Parathyroid adenoma (tissue), 2 donors: Measurements from ENCODE around the gene IL19.

Experiments used
- H2AFZ ChIP-seq: fragments of 300-600 bp; sonication (generic); one replicate; pipeline ENCODE4 v1.7.0; 2017; ENCODE audit warnings: antibody characterized with exemption, mild to moderate bottlenecking
- H3K27ac ChIP-seq: fragments of 300-600 bp; sonication (generic); one replicate; pipeline ENCODE4 v1.7.0; 2017
- H3K27me3 ChIP-seq: fragments of 300-600 bp; sonication (generic); one replicate; pipeline ENCODE4 v1.7.0; 2017; ENCODE audit warnings: low read length; ENCODE audit not compliant: control insufficient read depth, insufficient read depth
- H3K36me3 ChIP-seq: fragments of 300-600 bp; sonication (generic); one replicate; pipeline ENCODE4 v1.7.0; 2017; ENCODE audit warnings: low read length; ENCODE audit not compliant: control insufficient read depth, insufficient read depth
- H3K4me1 ChIP-seq: fragments of 300-600 bp; sonication (generic); one replicate; pipeline ENCODE4 v1.7.0; 2017; ENCODE audit warnings: control low read depth
- H3K4me2 ChIP-seq: fragments of 300-600 bp; sonication (generic); one replicate; pipeline ENCODE4 v1.7.0; 2017; ENCODE audit warnings: low read length
- H3K4me3 ChIP-seq: fragments of 300-600 bp; sonication (generic); one replicate; pipeline ENCODE4 v1.7.0; 2017; ENCODE audit warnings: low read depth, low read length
- H3K79me2 ChIP-seq: fragments of 300-600 bp; sonication (generic); one replicate; pipeline ENCODE4 v1.7.0; 2017; ENCODE audit warnings: control low read depth
- H3K9ac ChIP-seq: fragments of 300-600 bp; sonication (generic); one replicate; pipeline ENCODE4 v1.7.0; 2017; ENCODE audit warnings: mild to moderate bottlenecking
- H3K9me3 ChIP-seq: fragments of 300-600 bp; sonication (generic); one replicate; pipeline ENCODE4 v1.7.0; 2017; ENCODE audit warnings: low read length; ENCODE audit not compliant: control insufficient read depth
- TF ChIP-seq, protein P1 (sequence below): fragments of 300-600 bp; sonication (generic); IDR thresholded peaks from one replicate; pipeline ENCODE4 v1.7.0; 2017; ENCODE audit warnings: antibody characterized with exemption, mild to moderate bottlenecking
- donor health status: primary hyperparathyroidism.

The IL19 gene

DNA sequence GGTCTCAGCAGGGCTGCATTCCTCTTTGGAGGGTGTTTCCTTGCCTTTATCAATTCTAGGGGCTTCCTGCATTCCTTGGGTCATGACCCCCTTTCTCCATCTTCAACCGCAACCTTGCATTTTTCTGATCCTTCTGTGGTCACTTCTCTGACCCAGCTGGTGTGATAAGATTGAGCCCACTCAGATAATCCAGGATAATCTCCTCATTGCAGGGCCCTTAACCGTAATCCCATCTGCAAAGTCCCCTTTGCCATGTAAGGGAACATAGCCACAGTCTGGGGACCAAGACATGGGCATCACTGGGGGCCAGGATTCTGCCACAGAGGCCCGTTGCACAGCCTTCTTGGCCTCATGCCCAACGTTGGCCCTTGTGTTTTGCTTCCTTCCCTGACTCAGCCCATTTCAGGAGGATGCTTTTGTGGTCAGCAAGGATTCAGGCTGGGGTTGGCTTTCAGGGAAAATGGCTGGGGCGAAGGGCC, 35.0 kb upstream of the IL19 start:
- no peak overlapping the region for H3K4me3 ChIP-seq
- no peaks in the 10 kb centered on the region for H3K9me3 ChIP-seq
- H3K36me3 ChIP-seq = no peaks in the 10 kb centered on the region
- TF ChIP-seq, protein P1, sequence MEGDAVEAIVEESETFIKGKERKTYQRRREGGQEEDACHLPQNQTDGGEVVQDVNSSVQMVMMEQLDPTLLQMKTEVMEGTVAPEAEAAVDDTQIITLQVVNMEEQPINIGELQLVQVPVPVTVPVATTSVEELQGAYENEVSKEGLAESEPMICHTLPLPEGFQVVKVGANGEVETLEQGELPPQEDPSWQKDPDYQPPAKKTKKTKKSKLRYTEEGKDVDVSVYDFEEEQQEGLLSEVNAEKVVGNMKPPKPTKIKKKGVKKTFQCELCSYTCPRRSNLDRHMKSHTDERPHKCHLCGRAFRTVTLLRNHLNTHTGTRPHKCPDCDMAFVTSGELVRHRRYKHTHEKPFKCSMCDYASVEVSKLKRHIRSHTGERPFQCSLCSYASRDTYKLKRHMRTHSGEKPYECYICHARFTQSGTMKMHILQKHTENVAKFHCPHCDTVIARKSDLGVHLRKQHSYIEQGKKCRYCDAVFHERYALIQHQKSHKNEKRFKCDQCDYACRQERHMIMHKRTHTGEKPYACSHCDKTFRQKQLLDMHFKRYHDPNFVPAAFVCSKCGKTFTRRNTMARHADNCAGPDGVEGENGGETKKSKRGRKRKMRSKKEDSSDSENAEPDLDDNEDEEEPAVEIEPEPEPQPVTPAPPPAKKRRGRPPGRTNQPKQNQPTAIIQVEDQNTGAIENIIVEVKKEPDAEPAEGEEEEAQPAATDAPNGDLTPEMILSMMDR = no peak
- no peak overlapping the region for H3K4me2 ChIP-seq
- no peak overlapping the region for H3K9ac ChIP-seq
- H3K4me1 ChIP-seq = no peaks in the 10 kb centered on the region
- no peaks in the 10 kb centered on the region for H3K27me3 ChIP-seq
- H2AFZ ChIP-seq = no peak overlapping the region
- H3K79me2 ChIP-seq = no peaks in the 10 kb centered on the region
- H3K27ac ChIP-seq = no peak overlapping the region

DNA sequence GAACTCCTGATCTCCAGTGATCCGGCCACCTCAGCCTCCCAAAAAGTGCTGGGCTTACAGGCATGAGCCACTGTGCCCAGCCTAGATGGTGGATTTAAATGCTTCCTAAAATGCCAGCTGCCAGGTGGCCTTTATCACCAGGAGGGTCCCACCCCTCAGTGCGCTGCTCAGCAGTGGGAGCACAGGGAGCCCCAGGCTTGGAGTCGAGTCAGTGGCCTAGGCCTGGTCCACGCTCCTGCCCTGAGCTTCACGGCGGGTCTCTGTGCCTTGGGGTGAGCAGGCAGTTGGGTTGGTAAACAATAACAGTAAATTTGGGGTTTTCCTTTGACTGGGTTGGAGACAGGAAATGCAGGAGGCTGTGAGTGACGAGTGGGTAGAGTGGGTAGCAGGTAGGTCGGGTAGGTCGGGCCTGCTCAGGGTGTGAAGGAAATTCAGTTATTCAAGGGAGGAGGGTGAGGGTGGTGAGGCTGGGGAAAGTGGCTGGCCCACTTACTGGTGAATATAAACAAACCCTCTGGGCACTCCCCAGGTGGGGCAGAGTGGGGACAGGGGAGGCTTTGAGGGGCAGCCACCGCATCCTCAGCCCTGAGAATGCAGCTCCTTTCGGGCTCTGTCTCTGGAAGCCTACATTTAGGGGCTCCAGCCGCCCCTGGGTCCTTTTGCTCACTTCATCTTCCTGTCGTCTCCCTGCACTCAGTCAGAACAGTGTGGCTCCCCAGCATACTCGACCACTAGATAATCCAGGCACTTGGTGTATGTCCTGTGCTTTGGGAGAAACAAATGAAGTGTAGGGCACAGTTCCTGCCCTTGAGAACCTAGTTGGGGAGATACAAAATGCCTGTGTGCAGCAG, 33.5 kb upstream of the IL19 start:
- Histone ChIP-seq H3K36me3 (no peaks in the 10 kb centered on the region), H3K4me3 (no peak overlapping the region), H2AFZ (no peak overlapping the region), H3K79me2 (no peaks in the 10 kb centered on the region), H3K9me3 (no peaks in the 10 kb centered on the region), H3K4me1 (no peaks in the 10 kb centered on the region), H3K27ac (no peak overlapping the region), H3K27me3 (no peaks in the 10 kb centered on the region), H3K9ac (no peak overlapping the region), H3K4me2 (no peak overlapping the region)
- TF ChIP-seq, protein P1 = no peak

- TF ChIP-seq, protein P1 = no peak
- Histone ChIP-seq H3K4me1 (no peaks in the 10 kb centered on the region), H3K9ac (no peak overlapping the region), H2AFZ (no peak overlapping the region), H3K4me2 (no peak overlapping the region), H3K9me3 (no peaks in the 10 kb centered on the region), H3K27me3 (no peaks in the 10 kb centered on the region), H3K27ac (no peak overlapping the region), H3K4me3 (no peak overlapping the region), H3K79me2 (no peaks in the 10 kb centered on the region), H3K36me3 (no peaks in the 10 kb centered on the region)
Observed at GRCh38 chr1:206737729-206738201, 32.8 kb upstream of the IL19 start.

DNA sequence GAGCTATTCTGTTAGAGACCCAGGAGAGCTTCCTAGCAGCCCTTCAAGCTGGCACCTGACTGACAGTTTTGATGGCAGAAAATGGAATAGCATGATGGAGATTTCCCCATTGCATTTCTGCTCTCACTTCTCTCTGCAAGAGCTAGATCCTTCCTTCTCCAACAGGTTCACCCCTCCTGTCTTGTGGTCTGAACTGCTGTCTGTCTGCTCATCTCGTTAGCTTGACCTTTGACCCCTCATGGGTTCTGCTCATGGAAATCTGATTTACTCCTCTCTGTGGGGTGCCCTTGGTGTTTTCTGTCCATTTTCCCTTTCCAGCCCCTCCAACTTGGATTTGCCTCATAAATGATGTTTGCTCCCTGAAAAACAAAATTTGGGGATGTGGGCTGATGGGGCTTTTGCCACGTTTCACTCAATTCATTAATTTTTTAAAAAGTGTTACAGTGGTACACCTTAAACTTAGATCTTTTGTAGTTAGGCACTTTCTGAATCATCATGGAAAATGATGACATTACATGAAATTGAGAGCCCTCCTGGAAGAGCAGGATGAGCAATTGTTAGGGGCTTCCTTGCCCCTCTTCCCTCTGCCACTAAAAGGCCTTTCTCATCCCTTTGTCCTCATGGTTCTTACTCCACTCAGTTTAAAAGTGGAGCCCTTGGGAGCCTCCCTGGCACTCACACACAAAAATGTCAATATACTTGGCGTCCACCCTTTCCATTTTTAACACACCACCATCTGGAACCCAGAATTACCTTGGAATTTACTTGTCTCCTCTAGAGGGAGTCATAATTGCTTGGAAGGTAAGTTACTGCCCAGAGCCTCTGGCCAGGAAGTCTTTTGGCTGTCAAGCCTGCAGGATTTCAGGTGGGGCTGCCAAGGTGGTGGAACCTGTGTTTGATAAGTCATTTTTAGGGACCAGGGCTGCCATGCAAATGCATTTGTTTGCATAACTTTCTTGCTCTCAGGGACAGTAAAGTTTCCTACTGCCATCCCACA, 31.9 kb upstream of the IL19 start:
- H3K36me3 ChIP-seq = no peaks in the 10 kb centered on the region
- no peak overlapping the region for H3K27ac ChIP-seq
- no peak overlapping the region for H2AFZ ChIP-seq
- H3K9ac ChIP-seq = no peak overlapping the region
- H3K27me3 ChIP-seq = no peaks in the 10 kb centered on the region
- no peak overlapping the region for H3K4me2 ChIP-seq
- no peaks in the 10 kb centered on the region for H3K4me1 ChIP-seq
- no peak overlapping the region for H3K4me3 ChIP-seq
- no peaks in the 10 kb centered on the region for H3K9me3 ChIP-seq
- TF ChIP-seq, protein P1 = no peak
- no peaks in the 10 kb centered on the region for H3K79me2 ChIP-seq
